GM12891 (cell line): Measurements from ENCODE around the gene PEAK1.

ENCODE experiments used
- POLR2A ChIP-seq: IDR thresholded peaks from 2 replicates; pipeline ENCODE4 v1.6.1; 2011; ENCODE audit warnings: low read depth, low read length, control low read depth
- POLR2AphosphoS5 ChIP-seq: IDR thresholded peaks from 2 replicates; pipeline ENCODE4 v1.6.1; 2011; ENCODE audit warnings: low read depth, low read length, control low read depth
- POU2F2 ChIP-seq: IDR thresholded peaks from 2 replicates; pipeline ENCODE4 v1.6.1; 2011; ENCODE audit warnings: low read depth, mild to moderate bottlenecking, control low read depth, low read length, moderate library complexity
- SPI1 ChIP-seq: IDR thresholded peaks from 2 replicates; pipeline ENCODE4 v1.6.1; 2011; ENCODE audit warnings: low read depth, low read length, control low read depth
- TAF1 ChIP-seq: IDR thresholded peaks from 2 replicates; pipeline ENCODE4 v1.6.1; 2011; ENCODE audit warnings: low read depth, low read length, control low read depth

- TF ChIP-seq POLR2A, result no peak
- TF ChIP-seq TAF1, result no peak
- no peak for TF ChIP-seq POLR2AphosphoS5
- no peak for TF ChIP-seq SPI1
- no peak for TF ChIP-seq POU2F2
These were observed 2.3 kb downstream of the PEAK1 start for GRCh38 chr15:77417602-77418001.
